22Rv1 (cell line): ENCODE data around the gene ARHGAP42.

Experiments used
- CTCF ChIP-seq: fragments of 450-650 bp; IDR thresholded peaks from 2 replicates; pipeline ENCODE4 v1.5.1; 2017; ENCODE audit warnings: mild to moderate bottlenecking
- ZFX ChIP-seq: fragments of 450-650 bp; IDR thresholded peaks from 2 replicates; pipeline ENCODE4 v1.6.1; 2017; ENCODE audit warnings: antibody characterized with exemption, borderline replicate concordance

- TF ChIP-seq CTCF, result no peak
- TF ChIP-seq ZFX, result no peak
These were observed 72.8 kb downstream of the ARHGAP42 start for GRCh38 chr11:100759856-100760255.
